GM19452 (cell line): ENCODE data around the gene SCLY.
A peak's percentile ranks its signal among the peaks of the same experiment; 100 is the strongest.
"Not testable (repeated sequence)": the region's sequence is repeated elsewhere in the genome, so short reads cannot be mapped to it uniquely, and the experiment has no call there.

Source experiments
- ATAC-seq: cut with Tn5 transposase; IDR thresholded peaks from one replicate; pipeline ENCODE4 v1.9.1; 2021; ENCODE audit not compliant: unreplicated experiment

Gene SCLY

DNA sequence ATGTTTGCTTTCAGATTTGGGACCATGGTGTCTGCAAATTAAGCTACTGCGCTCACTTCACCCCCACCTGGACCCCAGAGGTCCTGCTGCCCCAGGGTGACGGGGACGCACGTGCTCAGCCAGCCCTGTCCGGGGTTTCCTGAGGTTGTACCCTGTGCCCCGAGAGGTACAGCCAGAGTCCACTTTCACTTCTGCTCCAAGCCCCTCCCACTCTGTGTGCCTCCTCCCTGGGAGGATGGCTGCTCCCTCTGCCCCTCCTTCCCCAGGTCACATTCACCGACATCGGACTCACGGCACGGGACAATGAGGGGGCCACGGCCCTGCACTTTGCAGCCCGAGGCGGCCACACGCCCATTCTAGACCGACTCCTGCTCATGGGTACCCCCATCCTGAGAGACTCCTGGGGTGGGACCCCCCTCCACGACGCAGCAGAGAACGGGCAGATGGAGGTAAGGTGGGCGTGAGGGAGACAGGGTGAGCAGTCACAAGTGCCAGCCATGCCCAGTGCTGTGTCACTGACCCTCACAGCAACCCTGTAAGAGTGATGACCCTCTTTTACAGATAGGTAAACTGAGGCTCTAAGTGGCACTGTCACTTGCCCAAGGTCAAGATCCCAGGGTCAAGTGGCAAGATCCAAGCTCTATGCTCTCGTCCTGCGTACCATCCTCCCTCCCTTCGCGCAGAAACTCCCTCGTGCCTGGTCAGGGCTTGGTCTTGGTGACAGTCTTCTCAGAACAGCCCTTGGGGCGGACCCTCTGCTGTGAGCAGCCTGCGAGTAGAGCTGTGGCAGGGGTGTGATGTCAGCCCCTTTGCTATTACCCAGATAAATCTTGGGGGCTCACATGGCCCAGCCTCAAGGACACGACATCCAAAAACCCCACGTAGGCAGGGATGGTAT, 47.0 kb downstream of the SCLY start:
- ATAC-seq, result peak; percentile 71

DNA sequence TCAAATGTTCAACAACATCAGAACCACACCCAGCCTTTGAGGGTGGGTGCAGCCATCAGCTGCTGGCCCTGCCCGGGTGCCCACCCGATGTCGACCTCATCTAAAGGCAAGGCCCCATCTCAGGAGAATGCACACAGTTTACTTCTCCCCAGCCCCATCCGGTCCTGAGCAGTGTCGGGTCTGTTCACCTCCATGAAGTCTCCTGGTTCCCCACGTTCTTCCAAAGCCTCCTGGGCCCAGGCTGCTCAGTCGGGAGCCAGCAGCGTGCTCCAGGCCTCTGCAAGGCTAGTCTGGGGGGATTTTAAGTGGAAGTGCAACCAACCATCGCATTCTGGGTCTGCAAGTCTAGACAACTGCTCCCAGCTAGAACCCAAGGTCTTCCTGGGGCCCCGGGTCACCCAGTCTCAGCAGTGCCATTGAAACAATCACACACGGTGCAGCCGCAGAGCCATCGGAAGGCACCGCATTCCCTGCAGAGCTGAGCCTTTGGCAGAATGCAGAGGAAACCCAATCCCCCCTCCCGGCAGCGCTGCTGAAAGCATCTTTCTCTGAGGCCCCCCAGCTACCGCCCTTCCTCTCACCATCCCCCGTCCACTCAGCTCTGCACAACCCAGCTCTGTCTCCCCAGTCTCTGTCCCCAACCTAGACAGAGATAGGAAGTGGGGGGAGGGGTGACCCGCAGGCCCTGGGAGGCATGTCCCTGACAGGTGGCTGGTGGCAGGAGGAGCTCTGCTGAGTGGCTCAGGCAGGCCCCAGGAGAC, 47.8 kb downstream of the SCLY start:
- peak; percentile 53 for ATAC-seq

DNA sequence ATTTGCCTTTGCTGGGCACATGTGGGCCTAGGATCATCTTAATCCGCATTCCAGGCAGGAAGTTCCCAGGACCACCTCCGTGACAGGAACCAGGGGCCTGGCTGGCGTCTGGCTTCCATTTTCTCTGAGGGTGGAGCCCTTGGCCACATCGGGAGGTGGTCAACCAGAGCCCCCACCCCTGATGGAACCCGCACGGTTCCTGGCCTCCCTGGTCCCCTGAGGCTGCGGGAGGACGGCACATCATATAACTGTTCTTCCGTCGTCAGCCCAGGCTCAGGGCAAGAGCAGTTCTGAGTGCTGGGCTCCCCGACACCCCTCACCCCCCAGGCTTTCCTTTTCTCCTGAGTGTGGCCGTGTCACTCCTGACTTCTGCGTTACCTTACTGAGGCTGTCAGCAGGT, 52.8 kb downstream of the SCLY start:
- ATAC-seq, result no peak

DNA sequence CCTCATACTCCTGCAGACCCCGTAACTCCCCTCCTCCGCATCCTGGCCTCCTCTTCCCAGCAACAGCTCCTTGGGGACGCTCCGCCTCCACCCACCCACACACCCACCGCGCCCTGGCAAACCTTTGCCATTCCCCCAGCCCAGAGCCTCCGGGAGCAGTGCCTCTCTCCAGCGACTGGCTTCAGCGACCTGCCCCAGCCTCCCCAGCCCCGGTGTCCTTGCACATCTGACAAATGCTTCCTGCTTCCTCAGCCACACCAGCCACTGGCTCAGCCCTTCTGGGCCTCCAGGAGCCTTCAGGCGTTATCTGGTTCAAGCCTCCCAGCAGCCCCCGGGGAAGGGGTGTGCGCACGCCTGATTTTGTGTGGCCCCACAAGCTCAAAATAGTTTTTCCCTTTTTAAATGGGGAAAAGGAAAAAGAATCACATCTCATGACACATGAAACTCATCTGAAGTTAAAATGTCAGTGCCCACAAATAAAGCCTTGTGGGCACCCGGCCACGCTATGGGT, 53.6 kb downstream of the SCLY start:
- ATAC-seq, result no peak

DNA sequence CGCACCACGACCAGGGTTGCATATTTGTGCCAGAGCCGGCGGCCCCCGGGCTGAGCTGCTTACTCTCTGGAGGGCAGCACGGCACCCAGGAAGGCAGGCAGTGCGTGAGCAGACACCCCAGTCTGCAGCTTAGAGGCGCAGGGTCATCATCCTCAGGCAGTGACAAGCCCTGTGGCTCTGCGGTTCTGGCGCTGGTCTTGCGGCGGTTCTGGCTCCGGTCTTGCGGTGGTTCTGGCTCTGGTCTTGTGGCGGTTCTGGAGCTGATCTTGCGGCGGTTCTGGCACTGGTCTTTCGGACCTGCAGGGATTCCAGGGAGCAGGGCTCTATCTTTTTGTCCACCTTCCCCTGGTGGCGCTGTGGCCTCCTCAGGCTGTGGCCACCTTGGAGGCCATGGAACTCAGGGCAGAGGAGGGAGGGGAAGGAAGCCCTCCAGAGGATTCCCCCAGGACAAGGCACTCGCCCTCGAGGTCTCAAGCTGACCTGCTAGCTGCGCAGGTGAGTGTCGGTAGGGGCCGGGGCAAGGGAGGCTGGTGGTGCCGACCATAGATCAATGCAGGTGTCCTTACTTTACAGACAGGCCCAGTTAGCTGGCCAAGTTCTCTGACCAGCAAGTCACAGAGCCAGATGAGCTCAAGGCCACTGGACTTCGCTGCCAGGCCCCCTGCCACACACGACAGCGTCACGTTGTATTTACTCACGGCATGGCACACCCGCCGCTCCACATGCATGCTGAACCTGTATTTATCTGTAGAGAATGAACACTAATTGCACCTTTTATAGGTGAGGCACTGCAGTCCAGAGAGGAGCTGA, 54.3 kb downstream of the SCLY start:
- no peak for ATAC-seq

DNA sequence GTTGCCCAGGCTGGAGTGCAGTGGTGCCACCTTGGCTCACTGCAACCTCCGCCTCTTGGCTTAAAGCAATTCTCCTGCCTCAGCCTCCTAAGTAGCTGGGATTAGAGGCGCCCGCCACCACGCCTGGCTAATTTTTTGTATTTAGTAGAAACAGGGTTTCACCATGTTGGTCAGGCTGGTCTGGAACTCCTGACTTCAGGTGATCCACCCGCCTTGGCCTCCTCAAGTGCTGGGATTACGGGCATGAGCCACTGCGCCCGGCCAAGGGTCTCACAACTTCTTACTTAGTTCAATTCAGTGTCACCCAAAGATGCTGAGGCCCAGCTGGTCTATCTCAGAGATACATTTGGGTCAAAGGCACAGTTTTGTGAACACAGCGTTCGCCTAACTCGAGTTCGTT, 54.9 kb downstream of the SCLY start:
- not testable (repeated sequence) for ATAC-seq

DNA sequence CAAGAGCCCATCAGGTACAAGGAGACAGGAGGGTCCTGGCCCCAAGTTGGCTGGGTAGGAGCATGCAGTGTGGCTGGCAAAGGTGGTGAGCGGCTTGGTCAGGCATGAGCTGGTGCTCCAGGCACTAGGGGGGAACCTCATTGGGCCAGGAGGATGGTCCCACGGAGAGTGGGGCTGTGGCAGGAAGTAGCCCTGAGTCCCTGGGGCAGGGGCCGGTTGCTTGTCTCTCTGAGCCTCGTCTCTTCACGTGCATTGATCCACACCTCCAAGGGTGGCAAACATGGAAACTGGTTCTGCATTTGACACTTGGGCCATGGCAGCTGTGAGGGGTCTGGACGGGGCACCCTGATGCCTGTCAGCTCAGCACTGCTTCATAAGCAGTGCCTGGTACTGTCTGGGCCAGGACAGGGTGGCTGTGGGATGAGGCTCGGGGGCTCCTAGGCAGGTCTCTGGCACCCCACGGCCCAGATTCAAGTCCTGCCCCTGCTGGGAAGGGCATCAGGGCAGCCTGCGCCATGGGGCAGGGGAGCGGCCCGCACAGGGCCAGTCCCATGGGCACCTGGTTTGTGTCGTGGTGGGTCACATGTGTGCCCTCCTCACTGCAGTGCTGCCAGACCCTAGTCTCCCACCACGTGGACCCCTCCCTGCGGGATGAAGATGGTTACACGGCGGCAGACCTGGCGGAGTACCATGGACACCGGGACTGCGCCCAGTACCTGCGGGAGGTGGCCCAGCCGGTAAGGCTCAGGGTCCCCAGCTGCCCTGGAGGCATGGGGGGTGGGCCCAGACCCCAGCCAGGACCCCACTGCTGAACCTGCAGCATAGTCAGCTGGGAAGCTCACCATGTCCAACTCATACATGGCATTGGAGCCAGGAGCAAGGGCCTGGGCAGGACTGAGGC, 55.7 kb downstream of the SCLY start:
- no peak for ATAC-seq

DNA sequence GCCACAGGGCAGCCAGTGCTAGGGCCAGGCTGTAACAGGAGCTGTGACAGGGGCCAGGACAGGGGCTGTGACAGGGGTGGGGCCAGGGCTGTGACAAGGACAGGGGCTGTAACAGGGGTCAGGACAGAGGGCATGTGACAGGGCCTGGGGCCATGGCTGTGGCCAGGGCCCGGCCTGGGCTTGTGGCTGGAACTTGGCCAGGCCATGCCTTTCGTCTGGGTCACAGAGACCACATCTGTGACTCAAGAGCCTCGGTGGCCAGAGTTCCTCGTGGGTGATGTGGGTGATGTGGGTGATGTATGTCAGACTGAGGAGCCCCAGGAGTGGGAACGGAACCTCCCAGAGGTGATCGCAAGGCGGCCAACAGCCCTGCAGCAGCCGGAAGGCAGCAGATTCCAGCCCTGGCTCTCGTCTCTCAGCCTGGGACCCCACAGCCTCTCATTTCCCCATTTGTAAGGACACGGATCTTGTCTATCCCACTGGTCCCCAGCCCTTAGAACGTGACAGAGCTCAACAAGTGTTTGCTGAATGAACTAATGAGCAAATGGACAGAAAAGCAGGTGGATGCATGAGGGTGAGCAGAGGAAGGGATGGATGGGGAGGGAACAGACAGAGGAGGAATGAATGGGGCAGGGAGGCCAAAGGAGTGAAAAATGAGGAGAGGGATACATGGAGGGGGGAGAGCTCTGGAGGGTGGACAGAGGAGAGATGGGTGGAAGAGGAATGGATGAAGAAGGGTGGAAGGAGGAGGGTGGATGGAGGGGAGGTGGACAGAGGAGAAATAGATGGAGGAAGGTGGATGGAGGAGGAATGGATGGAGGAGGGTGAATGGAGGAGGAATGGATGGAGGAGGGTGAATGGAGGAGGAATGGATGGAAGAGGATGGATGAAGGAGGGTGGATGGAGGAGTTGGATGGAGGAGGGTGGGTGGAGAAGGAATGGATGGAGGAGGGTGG, 56.7 kb downstream of the SCLY start:
- no peak for ATAC-seq

DNA sequence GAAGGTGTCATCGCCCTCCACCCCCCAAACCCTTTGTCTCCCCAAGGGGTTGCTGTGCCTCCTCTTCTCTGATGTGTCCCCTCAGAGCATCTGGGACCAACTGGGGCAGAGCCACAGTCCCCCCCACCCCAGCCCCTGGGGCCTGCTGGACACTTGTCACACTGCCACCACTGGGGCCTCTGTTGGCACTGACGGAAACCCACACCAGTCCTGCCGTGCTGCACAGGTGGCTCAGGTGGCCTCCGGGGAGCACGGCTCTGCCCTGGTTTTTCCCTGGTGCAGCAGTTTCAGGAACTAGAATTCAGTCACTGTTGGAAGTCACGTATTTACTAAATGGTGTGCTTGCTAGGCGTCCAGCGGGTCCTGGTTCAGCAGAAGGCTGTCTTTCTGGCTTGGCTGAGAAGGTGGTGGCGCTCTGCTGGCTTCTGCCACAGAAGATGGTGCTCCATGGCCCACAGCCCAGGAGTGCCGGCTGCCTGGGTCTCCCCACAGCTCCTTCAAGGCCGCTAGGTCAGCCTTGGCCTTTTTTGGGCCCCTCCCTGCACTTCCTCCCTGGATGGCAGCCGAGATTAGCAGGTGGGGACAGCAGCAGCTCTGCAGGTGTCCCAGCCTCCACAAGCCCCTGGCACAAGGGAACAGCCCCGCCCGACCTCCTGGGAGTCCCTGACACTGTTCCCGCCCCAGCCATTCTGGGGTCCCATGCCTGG, 59.1 kb downstream of the SCLY start:
- ATAC-seq, result no peak

DNA sequence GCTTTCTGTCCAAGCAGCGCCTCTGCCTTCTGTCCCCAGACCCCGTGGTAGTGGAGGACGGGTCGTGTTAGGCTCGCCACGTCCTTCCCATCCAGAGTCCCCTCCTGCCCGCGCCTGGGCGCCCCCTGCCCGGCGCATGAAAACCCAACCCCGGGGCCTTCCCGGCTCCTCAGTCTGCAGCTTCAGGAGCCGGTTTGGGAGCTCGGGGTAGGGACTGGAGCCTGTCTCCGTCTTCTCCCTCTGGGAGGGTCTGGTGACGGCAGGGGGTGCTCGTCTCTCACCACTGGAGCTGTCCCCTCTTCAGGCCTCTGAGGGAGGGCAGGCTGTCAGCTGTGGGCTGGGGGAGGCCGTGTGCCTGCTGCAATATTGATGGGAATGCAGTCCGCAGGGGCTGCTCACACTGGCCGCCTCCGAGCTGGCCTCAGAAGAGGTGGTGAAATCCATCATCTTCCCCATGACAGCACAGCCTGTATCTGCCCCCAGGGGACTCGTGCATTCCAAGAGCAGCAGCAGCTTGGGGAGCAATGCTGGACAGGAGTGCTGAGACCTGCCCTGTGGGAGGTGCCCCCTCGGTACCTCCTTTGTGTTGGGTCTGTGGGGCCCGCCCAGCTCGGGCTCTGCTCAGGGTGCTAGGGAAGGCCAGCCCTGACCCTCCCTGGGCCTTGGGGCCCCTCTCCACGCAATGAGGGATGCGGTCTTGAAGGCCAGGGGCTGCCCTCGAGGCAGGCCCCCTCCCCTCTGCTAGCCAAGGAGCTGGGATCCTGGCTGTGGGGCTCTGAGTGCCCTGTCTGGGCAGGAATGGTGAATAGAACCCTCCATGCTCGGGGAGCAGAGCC, 59.9 kb downstream of the SCLY start:
- ATAC-seq, result no peak

DNA sequence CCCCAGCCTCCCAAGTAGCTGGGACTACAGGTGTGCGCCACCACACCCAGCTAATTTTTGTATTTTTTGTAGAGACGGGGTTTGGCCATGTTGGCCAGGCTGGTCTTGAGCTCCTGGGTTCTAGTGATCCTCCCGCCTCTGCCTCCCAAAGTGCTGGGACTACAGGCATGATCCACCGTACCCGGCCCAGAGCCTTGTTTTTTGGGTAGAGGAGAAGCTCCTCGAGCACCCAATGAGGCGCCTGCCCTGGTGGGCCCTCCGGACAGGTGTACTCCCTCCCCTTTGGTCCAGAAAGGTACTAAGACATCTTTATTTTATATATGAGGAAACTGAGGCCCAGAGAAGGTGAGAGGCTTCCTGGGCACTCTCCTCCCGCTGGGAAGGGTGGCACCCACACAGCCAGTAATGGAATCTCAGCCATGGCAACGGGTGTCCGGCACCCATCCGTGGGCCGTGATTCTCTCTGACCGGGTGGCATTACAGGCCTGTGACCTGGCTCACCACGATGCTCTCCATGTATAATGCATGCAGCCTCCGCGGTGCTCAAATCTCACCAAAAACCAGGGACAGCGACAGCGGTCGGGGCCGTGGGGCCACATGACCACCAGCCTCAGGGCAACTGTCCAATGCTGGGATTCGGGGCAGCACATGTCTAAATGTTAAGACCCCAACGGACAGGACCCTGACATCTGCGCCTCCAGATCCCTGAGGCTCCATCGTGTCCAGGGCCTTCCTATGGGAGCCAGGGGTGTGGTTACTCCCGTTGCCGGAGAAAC, 60.9 kb downstream of the SCLY start:
- ATAC-seq, result no peak

DNA sequence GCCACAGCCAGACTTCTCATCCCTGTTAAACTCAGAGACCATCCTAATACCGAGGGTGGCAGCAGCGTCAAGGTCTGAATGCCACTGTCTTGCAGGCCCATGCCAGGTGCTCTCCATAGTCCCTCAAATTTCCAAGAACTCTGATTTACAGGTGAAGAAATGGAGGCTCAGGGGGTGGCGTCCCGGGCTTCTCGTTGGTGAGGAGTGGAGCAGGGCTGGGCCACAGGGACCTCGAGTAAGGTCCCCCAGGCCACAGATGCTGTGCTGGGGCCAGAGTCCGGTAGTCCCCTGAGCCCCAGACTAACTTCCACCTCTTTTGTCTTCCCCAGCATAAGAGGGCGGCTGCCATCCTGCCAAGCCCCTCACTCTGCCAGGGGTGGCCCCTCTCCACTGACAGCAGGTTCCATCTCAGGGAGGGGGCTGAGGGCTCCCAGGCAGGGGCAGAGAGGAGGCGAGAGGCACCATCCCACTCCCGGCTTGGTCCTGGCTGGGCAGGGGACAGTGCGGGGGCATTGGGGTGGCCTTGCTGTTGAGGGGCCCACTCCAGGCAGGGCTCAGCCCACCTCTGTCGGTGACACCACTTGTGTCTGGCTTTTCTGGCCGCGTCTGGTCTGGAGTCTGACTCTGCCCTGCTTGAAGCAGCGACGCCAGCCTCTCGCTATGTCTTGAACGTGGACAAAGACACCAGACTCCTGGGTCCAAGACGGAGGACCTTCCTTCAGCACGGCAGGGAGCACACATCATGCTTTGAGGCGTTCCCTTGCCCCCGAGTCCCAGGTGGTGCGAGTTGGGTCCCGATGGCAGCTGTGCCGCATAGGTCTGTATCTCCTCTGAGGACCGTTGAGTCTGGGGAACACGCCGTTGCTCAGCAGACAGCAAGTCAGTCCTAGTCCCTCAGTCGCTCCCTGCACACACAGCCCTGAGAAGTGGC, 61.8 kb downstream of the SCLY start:
- ATAC-seq, result no peak

DNA sequence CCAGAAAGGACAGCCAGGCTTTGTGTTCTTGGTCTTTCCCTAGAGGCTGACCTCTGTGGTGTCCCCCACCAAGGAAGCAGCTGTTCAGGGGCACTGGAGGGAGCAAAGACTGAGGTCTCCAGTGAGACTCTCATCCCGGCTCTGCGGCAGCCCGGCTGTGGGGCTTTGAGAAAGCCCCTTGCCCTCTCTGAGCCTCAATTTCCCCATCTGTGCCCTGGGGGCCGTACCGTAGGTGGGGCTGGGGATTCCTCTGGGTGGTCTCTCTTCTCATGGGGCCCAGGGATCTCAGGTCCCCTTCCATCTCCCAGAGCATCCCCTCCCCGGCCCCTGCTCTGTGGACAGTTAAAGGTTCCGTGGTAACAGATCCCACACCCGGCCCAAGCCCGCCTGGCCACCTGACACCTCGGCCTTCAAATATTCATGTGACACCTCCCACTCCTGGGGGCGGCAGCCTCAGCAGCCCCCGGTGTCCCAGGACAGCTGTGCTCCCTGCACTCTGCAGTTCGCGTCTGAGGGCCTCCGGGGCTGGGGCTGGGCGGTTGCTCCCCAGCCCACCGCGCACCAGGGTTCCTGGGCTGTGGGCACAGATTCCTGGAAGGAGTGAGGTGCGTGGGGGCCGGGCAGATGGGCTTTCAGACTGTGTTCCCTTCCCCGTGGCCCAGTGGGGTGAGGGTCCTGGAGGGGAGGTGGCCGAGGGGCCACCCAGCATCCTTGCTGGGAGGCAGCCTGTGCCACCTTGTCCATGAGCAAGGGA, 62.6 kb downstream of the SCLY start:
- no peak for ATAC-seq

DNA sequence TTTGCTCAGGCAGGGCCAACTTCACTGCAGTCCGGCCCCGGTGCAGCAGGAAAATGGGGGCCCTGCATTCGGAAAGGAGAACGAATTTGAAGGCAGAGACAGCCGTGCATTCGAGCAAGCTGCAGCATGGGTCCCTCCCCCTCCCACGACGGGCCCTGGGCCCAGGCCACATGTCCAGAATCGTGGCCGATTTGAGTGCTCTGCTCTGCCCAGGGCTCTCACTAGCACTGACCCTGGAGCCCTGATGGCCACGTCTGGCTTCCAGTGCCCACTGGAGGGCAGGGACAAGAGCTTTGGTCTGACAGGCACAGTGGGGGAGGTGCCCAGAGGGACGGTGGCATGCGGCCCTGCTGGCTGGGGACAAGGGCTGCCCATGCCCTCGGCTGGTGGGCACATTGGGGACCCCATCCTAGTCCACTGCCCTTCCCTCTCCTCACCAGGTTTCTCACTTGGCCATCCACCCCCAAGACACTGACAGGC, 63.2 kb downstream of the SCLY start:
- ATAC-seq, result no peak
